PC-3 (cell line): ENCODE results near the gene PRKN.

Source experiments
- EZH2 ChIP-seq: fragments of 300-600 bp; sonication (generic); IDR thresholded peaks from one replicate; pipeline ENCODE4 v1.6.1; 2017; ENCODE audit warnings: antibody characterized with exemption, mild to moderate bottlenecking, low read length; ENCODE audit not compliant: unreplicated experiment
- TF ChIP-seq, protein P1 (sequence below): fragments of 300-600 bp; sonication (generic); conservative IDR thresholded peaks from 2 replicates; pipeline ENCODE4 v1.5.1; 2017; ENCODE audit warnings: antibody characterized with exemption, low read depth, mild to moderate bottlenecking, low read length

DNA sequence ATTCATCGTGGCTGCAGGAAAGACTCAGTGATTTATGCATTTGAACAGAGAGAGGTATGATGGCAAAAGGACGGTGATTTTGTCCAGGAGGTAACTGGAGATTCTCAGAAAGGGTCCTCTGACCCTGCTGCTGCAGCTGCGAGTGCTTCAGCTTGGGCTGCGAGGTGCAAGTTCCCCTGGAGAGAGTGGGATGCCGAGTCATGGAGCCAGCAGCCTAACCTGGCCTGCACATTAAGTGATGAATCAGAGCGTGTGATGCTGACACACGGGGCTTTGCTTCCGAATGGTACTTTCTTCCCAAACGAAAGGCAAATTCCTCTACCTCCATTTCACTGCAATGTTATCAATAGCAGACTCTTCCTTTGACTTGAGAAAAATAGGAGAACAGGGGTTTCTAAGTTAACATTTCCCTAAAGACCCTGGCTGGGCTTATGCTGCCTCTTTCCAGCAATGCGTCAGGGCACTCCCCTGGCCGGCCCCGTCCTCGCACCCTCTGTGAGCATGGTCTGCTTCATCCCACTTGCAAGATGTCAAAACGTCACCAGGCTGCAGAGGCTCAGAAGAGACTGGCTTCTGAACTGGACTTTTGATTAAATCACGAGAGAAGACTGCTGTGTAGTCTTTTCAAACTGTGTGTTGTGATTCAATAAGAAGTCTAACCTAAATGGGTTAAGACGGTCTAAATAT, 825.7 kb downstream of the PRKN start:
- no peak for TF ChIP-seq EZH2
- TF ChIP-seq, protein P1, sequence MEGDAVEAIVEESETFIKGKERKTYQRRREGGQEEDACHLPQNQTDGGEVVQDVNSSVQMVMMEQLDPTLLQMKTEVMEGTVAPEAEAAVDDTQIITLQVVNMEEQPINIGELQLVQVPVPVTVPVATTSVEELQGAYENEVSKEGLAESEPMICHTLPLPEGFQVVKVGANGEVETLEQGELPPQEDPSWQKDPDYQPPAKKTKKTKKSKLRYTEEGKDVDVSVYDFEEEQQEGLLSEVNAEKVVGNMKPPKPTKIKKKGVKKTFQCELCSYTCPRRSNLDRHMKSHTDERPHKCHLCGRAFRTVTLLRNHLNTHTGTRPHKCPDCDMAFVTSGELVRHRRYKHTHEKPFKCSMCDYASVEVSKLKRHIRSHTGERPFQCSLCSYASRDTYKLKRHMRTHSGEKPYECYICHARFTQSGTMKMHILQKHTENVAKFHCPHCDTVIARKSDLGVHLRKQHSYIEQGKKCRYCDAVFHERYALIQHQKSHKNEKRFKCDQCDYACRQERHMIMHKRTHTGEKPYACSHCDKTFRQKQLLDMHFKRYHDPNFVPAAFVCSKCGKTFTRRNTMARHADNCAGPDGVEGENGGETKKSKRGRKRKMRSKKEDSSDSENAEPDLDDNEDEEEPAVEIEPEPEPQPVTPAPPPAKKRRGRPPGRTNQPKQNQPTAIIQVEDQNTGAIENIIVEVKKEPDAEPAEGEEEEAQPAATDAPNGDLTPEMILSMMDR: no peak
